Limb (tissue), 2 donors: ENCODE measurements around the gene ERMP1.
"Not testable (repeated sequence)": the region's sequence is repeated elsewhere in the genome, so short reads cannot be mapped to it uniquely, and the experiment has no call there.

Experiments
- DNase-seq, 2 donors: peaks; one replicate each; pipeline ENCODE4 v3.0.0-alpha.2; 2016; ENCODE audit errors: extremely low spot score in 2 of 2

The ERMP1 gene

GRCh38 chr9:5832538-5833529, at the start of gene ERMP1:
Gene ERMP1, minus strand, starts transcription at chr9:5833117. Its CDS starts 90 bp downstream, at chr9:5833027.
- DNase-seq: peak; percentile 85 to 92

- not testable (repeated sequence) for DNase-seq
These were observed 49.5 kb upstream of the ERMP1 start for GRCh38 chr9:5882244-5883012.

- DNase-seq: no peak
These were observed 46.7 kb upstream of the ERMP1 start for GRCh38 chr9:5879419-5880181.

- DNase-seq: no peak
These were observed 43.8 kb upstream of the ERMP1 start for GRCh38 chr9:5876711-5877110.

- no peak for DNase-seq
These were observed 43.1 kb upstream of the ERMP1 start for GRCh38 chr9:5876026-5876425.

- DNase-seq: no peak
These were observed 41.1 kb upstream of the ERMP1 start for GRCh38 chr9:5874048-5874447.

GRCh38 chr9:5873439-5873838, 40.5 kb upstream of the ERMP1 start:
- DNase-seq: no peak

- DNase-seq: no peak
These were observed 39.6 kb upstream of the ERMP1 start for GRCh38 chr9:5872511-5872910.

GRCh38 chr9:5871785-5872184, 38.9 kb upstream of the ERMP1 start:
- no peak for DNase-seq

- no peak for DNase-seq
These were observed 37.8 kb upstream of the ERMP1 start for GRCh38 chr9:5870691-5871090.

GRCh38 chr9:5870020-5870339, 37.1 kb upstream of the ERMP1 start:
- DNase-seq: no peak

GRCh38 chr9:5869315-5870019, 36.5 kb upstream of the ERMP1 start:
- DNase-seq: no peak

- DNase-seq: no peak
These were observed 35.3 kb upstream of the ERMP1 start for GRCh38 chr9:5868235-5868634.

GRCh38 chr9:5866685-5867084, 33.8 kb upstream of the ERMP1 start:
- DNase-seq: no peak

- no peak for DNase-seq
These were observed 33.4 kb upstream of the ERMP1 start for GRCh38 chr9:5866272-5866671.

GRCh38 chr9:5864446-5864845, 31.5 kb upstream of the ERMP1 start:
- DNase-seq: no peak

GRCh38 chr9:5863092-5863746, 30.3 kb upstream of the ERMP1 start:
- no peak for DNase-seq

- no peak for DNase-seq
These were observed 25.9 kb upstream of the ERMP1 start for GRCh38 chr9:5858833-5859232.

GRCh38 chr9:5857928-5858327, 25.0 kb upstream of the ERMP1 start:
- DNase-seq: no peak

GRCh38 chr9:5854063-5854790, 21.3 kb upstream of the ERMP1 start:
- DNase-seq: no peak
